ENCODE data around the gene GABARAP.

- TF ChIP-seq POLR2A (IDR thresholded peaks at IDR 0.05; ENCODE audit: low read depth, low read length) (no peak), CTCF (conservative IDR thresholded peaks at IDR 0.05; ENCODE audit: low read depth, low read length) (no peak), RFX5 (IDR thresholded peaks at IDR 0.05; ENCODE audit: low read depth, low read length) (no peak), RCOR1 (IDR thresholded peaks at IDR 0.05; ENCODE audit: insufficient replicate concordance, low read length) (no peak), USF2 (IDR thresholded peaks at IDR 0.05; ENCODE audit: low read depth, low read length) (no peak), SMC3 (IDR thresholded peaks at IDR 0.05; ENCODE audit: low read depth, low read length) (no peak), RAD21 (IDR thresholded peaks at IDR 0.05; ENCODE audit: low read length) (no peak), ELK1 (IDR thresholded peaks at IDR 0.05; ENCODE audit: borderline replicate concordance, low read depth, low read length) (no peak), FOS (IDR thresholded peaks at IDR 0.05; ENCODE audit: low read depth, low read length) (no peak), CEBPB (IDR thresholded peaks at IDR 0.05; ENCODE audit: low read depth, low read length) (no peak), CHD1 (IDR thresholded peaks at IDR 0.05; ENCODE audit: low read depth, low read length) (no peak), MAFK (IDR thresholded peaks at IDR 0.05; ENCODE audit: low read depth, low read length) (no peak), MXI1 (IDR thresholded peaks at IDR 0.05; ENCODE audit: borderline replicate concordance, low read depth, low read length) (no peak), MAZ (IDR thresholded peaks at IDR 0.05; ENCODE audit: borderline replicate concordance, low read depth, low read length) (no peak)
Measured at GRCh38 chr17:7290685-7291084, 48.4 kb upstream of the GABARAP start.

Data from IMR-90 (cell line).